ENCODE data around the gene SMAP2. TPM values are rescaled to one million over a fixed set of nuclear protein-coding genes. Genes with fewer than 3 reads are reported as not detected.

Gene SMAP2
- total and polyA plus RNA-seq, 2 donors (not counting 1 experiment from before 2014, with no cell fraction given) = 16.7 to 28.7 TPM

- TF ChIP-seq EZH2 (IDR thresholded peaks at IDR 0.05; ENCODE audit: low read length, missing control alignments) = no peak
- TF ChIP-seq CTCF (conservative IDR thresholded peaks at IDR 0.05 in 1 of 2, IDR thresholded peaks at IDR 0.05 in 1 of 2; ENCODE audit: low read depth in 1 of 2, low read length in 2 of 2) = no peak
- H3K79me2 ChIP-seq (ENCODE audit: control insufficient read depth, insufficient read depth, low read length) = peaks cover 82% of the 10 kb centered on the region
- H3K4me2 ChIP-seq (ENCODE audit: extremely low read depth, insufficient read depth, low read length) = no peak overlapping the region
- H3K4me3 ChIP-seq (replicated peaks in 1 of 4; ENCODE audit: control extremely low read depth in 1 of 4, insufficient read depth in 1 of 4, low read depth in 3 of 4, low read length in 4 of 4) = no peak overlapping the region
- H3K4me1 ChIP-seq (ENCODE audit: control insufficient read depth, extremely low read depth, insufficient read depth, low read length) = peaks cover 29% of the 10 kb centered on the region
- H3K9me3 ChIP-seq (ENCODE audit: control insufficient read depth, insufficient read depth, low read depth, low read length) = no peaks in the 10 kb centered on the region
- no peak for DNase-seq (ENCODE audit: low read depth in 2 of 2)
- H3K27me3 ChIP-seq (ENCODE audit: control insufficient read depth, insufficient read depth, low read length) = no peaks in the 10 kb centered on the region
- no peak overlapping the region for H3K9ac ChIP-seq (ENCODE audit: insufficient read depth, low read length)
- no peaks in the 10 kb centered on the region for H3K36me3 ChIP-seq (ENCODE audit: control insufficient read depth, insufficient read depth, low read length)
- no peaks in the 10 kb centered on the region for H4K20me1 ChIP-seq (ENCODE audit: control insufficient read depth, extremely low read depth, insufficient read depth, low read length)
- peak overlapping the region; percentile 85 for H3K27ac ChIP-seq (ENCODE audit: insufficient read depth, low read length)
- no peak overlapping the region for H2AFZ ChIP-seq (ENCODE audit: low read length)
Observed at GRCh38 chr1:40382601-40383000, 9.1 kb downstream of the SMAP2 start.

GRCh38 chr1:40383095-40383487 lies 9.6 kb downstream of the SMAP2 start:
- Histone ChIP-seq H2AFZ (ENCODE audit: low read length) (no peak overlapping the region), H3K4me2 (ENCODE audit: extremely low read depth, insufficient read depth, low read length) (peak overlapping the region; percentile 77), H3K27me3 (ENCODE audit: control insufficient read depth, insufficient read depth, low read length) (no peaks in the 10 kb centered on the region), H3K9me3 (ENCODE audit: control insufficient read depth, insufficient read depth, low read depth, low read length) (no peaks in the 10 kb centered on the region), H3K36me3 (ENCODE audit: control insufficient read depth, insufficient read depth, low read length) (no peaks in the 10 kb centered on the region), H3K4me1 (ENCODE audit: control insufficient read depth, extremely low read depth, insufficient read depth, low read length) (peaks cover 29% of the 10 kb centered on the region), H3K27ac (ENCODE audit: insufficient read depth, low read length) (peak overlapping the region; percentile 85), H3K4me3 (replicated peaks in 1 of 4; ENCODE audit: control extremely low read depth in 1 of 4, insufficient read depth in 1 of 4, low read depth in 3 of 4, low read length in 4 of 4) (no peak overlapping the region), H3K79me2 (ENCODE audit: control insufficient read depth, insufficient read depth, low read length) (peaks cover 77% of the 10 kb centered on the region), H4K20me1 (ENCODE audit: control insufficient read depth, extremely low read depth, insufficient read depth, low read length) (no peaks in the 10 kb centered on the region), H3K9ac (ENCODE audit: insufficient read depth, low read length) (no peak overlapping the region)
- TF ChIP-seq EZH2 (IDR thresholded peaks at IDR 0.05; ENCODE audit: low read length, missing control alignments) (no peak), CTCF (conservative IDR thresholded peaks at IDR 0.05 in 1 of 2, IDR thresholded peaks at IDR 0.05 in 1 of 2; ENCODE audit: low read depth in 1 of 2, low read length in 2 of 2) (no peak)
- no peak for DNase-seq (ENCODE audit: low read depth in 2 of 2)

DNA sequence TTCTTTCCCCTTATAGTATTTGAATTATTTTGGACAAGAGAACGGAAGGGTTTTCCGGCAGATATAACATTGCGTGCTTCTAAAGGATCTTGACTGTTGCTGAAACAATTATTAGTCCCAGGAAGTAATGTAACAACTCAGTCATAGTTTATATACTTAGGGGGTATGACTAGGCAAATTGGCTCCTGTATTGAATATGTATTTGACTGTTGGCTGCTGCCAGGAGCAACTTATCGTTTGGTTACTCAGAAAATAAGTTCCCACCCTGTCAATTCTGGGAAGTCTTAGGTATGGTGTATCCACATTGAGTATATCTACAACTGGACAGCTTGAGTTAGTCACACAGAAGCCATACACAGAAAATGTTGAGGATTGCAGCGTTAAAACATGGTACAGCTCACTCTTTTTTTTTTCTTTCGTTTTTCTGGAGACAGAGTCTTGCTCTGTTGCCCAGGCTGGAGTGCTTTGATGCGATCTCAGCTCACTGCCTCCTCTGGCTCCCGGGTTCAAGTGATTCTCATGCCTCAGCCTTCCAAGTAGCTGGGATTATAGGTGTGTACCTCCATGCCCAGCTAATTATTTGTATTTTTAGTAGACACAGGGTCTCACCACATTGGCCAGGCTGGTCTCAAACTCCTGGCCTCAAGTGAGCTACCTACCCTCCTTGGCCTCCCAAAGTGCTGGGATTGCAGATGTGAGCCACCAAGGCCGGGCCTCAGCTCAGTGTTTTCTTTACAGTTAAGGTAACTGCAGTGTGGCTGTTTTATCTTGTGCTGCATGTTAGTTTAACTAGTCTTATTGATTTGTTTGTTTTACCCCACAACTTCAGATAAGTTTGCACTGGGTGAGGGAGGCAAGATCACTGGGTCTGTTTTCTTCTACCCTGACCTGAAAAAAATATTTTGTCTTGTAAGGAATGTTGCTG lies 10.2 kb downstream of the SMAP2 start:
- H3K4me1 ChIP-seq (ENCODE audit: control insufficient read depth, extremely low read depth, insufficient read depth, low read length) = peaks cover 29% of the 10 kb centered on the region
- peaks cover 75% of the 10 kb centered on the region for H3K79me2 ChIP-seq (ENCODE audit: control insufficient read depth, insufficient read depth, low read length)
- H4K20me1 ChIP-seq (ENCODE audit: control insufficient read depth, extremely low read depth, insufficient read depth, low read length) = no peaks in the 10 kb centered on the region
- peak; percentile 84 to 85 for DNase-seq (ENCODE audit: low read depth in 2 of 2)
- H2AFZ ChIP-seq (ENCODE audit: low read length) = no peak overlapping the region
- H3K9ac ChIP-seq (ENCODE audit: insufficient read depth, low read length) = no peak overlapping the region
- no peaks in the 10 kb centered on the region for H3K27me3 ChIP-seq (ENCODE audit: control insufficient read depth, insufficient read depth, low read length)
- H3K4me2 ChIP-seq (ENCODE audit: extremely low read depth, insufficient read depth, low read length) = peak overlapping the region; percentile 77
- TF ChIP-seq EZH2 (IDR thresholded peaks at IDR 0.05; ENCODE audit: low read length, missing control alignments) (no peak), CTCF (conservative IDR thresholded peaks at IDR 0.05 in 1 of 2, IDR thresholded peaks at IDR 0.05 in 1 of 2; ENCODE audit: low read depth in 1 of 2, low read length in 2 of 2) (no peak)
- peak overlapping the region; percentile 85 for H3K27ac ChIP-seq (ENCODE audit: insufficient read depth, low read length)
- no peaks in the 10 kb centered on the region for H3K9me3 ChIP-seq (ENCODE audit: control insufficient read depth, insufficient read depth, low read depth, low read length)
- H3K4me3 ChIP-seq (replicated peaks in 1 of 4; ENCODE audit: control extremely low read depth in 1 of 4, insufficient read depth in 1 of 4, low read depth in 3 of 4, low read length in 4 of 4) = peak overlapping the region in 1 of 4 experiments; percentile 8
- H3K36me3 ChIP-seq (ENCODE audit: control insufficient read depth, insufficient read depth, low read length) = no peaks in the 10 kb centered on the region

Measured in fibroblast of lung (primary cell).